Smooth muscle cell (in vitro differentiated cells): Measurements from ENCODE around the gene RBMS3. TPM values are rescaled to one million over a fixed set of nuclear protein-coding genes. Genes with fewer than 3 reads are reported as not detected.

ENCODE experiments used
- DNase-seq: peaks from one replicate; lab custom pipeline; 2025; ENCODE audit not compliant: unreplicated experiment; lab: John Stamatoyannopoulos, UW
- H2AFZ ChIP-seq: fragments of 200-600 bp; sonication (generic); 2 replicates; pipeline ENCODE4 v1.6.0; 2016; ENCODE audit warnings: antibody characterized with exemption, low read depth, mild to moderate bottlenecking
- H3F3A ChIP-seq: fragments of 200-600 bp; sonication (generic); 2 replicates; pipeline ENCODE4 v1.6.0; 2017; ENCODE audit warnings: antibody characterized with exemption, low read depth
- H3K27ac ChIP-seq: fragments of 200-600 bp; sonication (generic); 2 replicates; pipeline ENCODE4 v1.5.1; 2016; ENCODE audit warnings: low read depth, mild to moderate bottlenecking
- H3K27me3 ChIP-seq: fragments of 200-600 bp; sonication (generic); 2 replicates; pipeline ENCODE4 v1.6.1; 2016; ENCODE audit warnings: low read depth, mild to moderate bottlenecking
- H3K36me3 ChIP-seq: fragments of 200-600 bp; sonication (generic); 2 replicates; pipeline ENCODE4 v1.5.1; 2016; ENCODE audit warnings: low read depth
- H3K4me1 ChIP-seq: fragments of 200-600 bp; sonication (generic); 2 replicates; pipeline ENCODE4 v1.5.1; 2016; ENCODE audit warnings: low read depth
- H3K4me2 ChIP-seq: fragments of 200-600 bp; sonication (generic); 2 replicates; pipeline ENCODE4 v1.6.0; 2016; ENCODE audit warnings: mild to moderate bottlenecking
- H3K4me3 ChIP-seq: fragments of 200-600 bp; sonication (generic); 2 replicates; pipeline ENCODE4 v1.5.1; 2016; ENCODE audit warnings: mild to moderate bottlenecking
- H3K79me2 ChIP-seq: fragments of 200-600 bp; sonication (generic); 2 replicates; pipeline ENCODE4 v1.6.0; 2016; ENCODE audit warnings: low read depth, mild to moderate bottlenecking
- H3K9ac ChIP-seq: fragments of 200-600 bp; sonication (generic); 2 replicates; pipeline ENCODE4 v1.6.0; 2016; ENCODE audit warnings: low read depth
- H3K9me3 ChIP-seq: fragments of 200-600 bp; sonication (generic); replicated peaks from 2 replicates; pipeline ENCODE4 v1.5.1; 2016; ENCODE audit warnings: low read depth
- H4K20me1 ChIP-seq: fragments of 200-600 bp; sonication (generic); 2 replicates; pipeline ENCODE4 v1.6.0; 2016; ENCODE audit warnings: low read depth
- CTCF ChIP-seq: fragments of 200-600 bp; sonication (generic); IDR thresholded peaks from 2 replicates; pipeline ENCODE4 v1.5.1; 2017; ENCODE audit warnings: borderline replicate concordance, mild to moderate bottlenecking, antibody characterized with exemption; ENCODE audit not compliant: insufficient read depth, poor library complexity, severe bottlenecking
- WGBS: methylation state at CpG from one replicate; pipeline ENCODE4 v1.1.7; 2016; ENCODE audit warnings: low lambda C conversion rate; 5-methylcytosine and 5-hydroxymethylcytosine counted together
- polyA plus RNA-seq: library from polyadenylated mRNA; unstranded; fragments of >200 nt; fragmentation: Nextera tagmentation; extraction: Ambion mirVana; gene quantifications from 2 replicates; pipeline ENCODE4 v1.2.1, GENCODE V29; 2016
- total RNA-seq: library from RNA; depleted of rRNA; stranded (reverse); fragments of >200 nt; gene quantifications from 2 replicates; pipeline ENCODE4 v1.2.3, GENCODE V29; 2014

Gene RBMS3
- total and polyA plus RNA-seq, 2 experiments from 2014 or later, result 42.9 to 50.6 TPM

- H3K4me1 ChIP-seq, result no peaks in the 10 kb centered on the region
- TF ChIP-seq CTCF, result no peak
- DNase-seq, result no peak
- no peak overlapping the region for H3K9ac ChIP-seq
- no peaks in the 10 kb centered on the region for H3K79me2 ChIP-seq
- H2AFZ ChIP-seq, result no peak overlapping the region
- H3F3A ChIP-seq, result no peaks in the 10 kb centered on the region
- no peak overlapping the region for H3K4me2 ChIP-seq
- no peak overlapping the region for H3K4me3 ChIP-seq
- H3K36me3 ChIP-seq, result no peaks in the 10 kb centered on the region
- H3K27ac ChIP-seq, result no peak overlapping the region
- no peaks in the 10 kb centered on the region for H3K9me3 ChIP-seq
- H4K20me1 ChIP-seq, result no peaks in the 10 kb centered on the region
- 93% methylated on average over 7 of the region's 7 CpGs for WGBS
- no peaks in the 10 kb centered on the region for H3K27me3 ChIP-seq
Observed at GRCh38 chr3:29898171-29898965, 617.5 kb downstream of the RBMS3 start.

- no peaks in the 10 kb centered on the region for H3K79me2 ChIP-seq
- H3K36me3 ChIP-seq, result no peaks in the 10 kb centered on the region
- H3K27ac ChIP-seq, result no peak overlapping the region
- no peaks in the 10 kb centered on the region for H4K20me1 ChIP-seq
- H3K4me2 ChIP-seq, result no peak overlapping the region
- H3K9me3 ChIP-seq, result no peaks in the 10 kb centered on the region
- no peaks in the 10 kb centered on the region for H3K27me3 ChIP-seq
- H3K4me1 ChIP-seq, result no peaks in the 10 kb centered on the region
- 88% methylated on average over 2 of the region's 2 CpGs for WGBS
- no peak overlapping the region for H3K9ac ChIP-seq
- TF ChIP-seq CTCF, result no peak
- no peak overlapping the region for H3K4me3 ChIP-seq
- DNase-seq, result no peak
- no peak overlapping the region for H2AFZ ChIP-seq
- no peaks in the 10 kb centered on the region for H3F3A ChIP-seq
Observed at GRCh38 chr3:29899021-29899420, 618.1 kb downstream of the RBMS3 start.

- Histone ChIP-seq H3F3A (no peaks in the 10 kb centered on the region), H3K27ac (no peak overlapping the region), H3K27me3 (no peaks in the 10 kb centered on the region), H2AFZ (no peak overlapping the region), H3K79me2 (peaks cover 4% of the 10 kb centered on the region), H3K9ac (no peak overlapping the region), H3K4me1 (no peaks in the 10 kb centered on the region), H3K9me3 (no peaks in the 10 kb centered on the region), H3K4me2 (no peak overlapping the region), H3K4me3 (no peak overlapping the region), H3K36me3 (no peaks in the 10 kb centered on the region), H4K20me1 (no peaks in the 10 kb centered on the region)
- DNase-seq, result no peak
- no peak for TF ChIP-seq CTCF
- WGBS, result 93% methylated on average over 2 of the region's 2 CpGs
Observed at GRCh38 chr3:29901097-29901496, 620.2 kb downstream of the RBMS3 start.

- H3F3A ChIP-seq, result no peaks in the 10 kb centered on the region
- peaks cover 4% of the 10 kb centered on the region for H3K79me2 ChIP-seq
- no peak overlapping the region for H3K9ac ChIP-seq
- H2AFZ ChIP-seq, result no peak overlapping the region
- no peak for TF ChIP-seq CTCF
- DNase-seq, result no peak
- no peak overlapping the region for H3K4me2 ChIP-seq
- no peaks in the 10 kb centered on the region for H3K9me3 ChIP-seq
- H3K4me3 ChIP-seq, result no peak overlapping the region
- H3K4me1 ChIP-seq, result no peaks in the 10 kb centered on the region
- WGBS, result 91% methylated on average over 1 of the region's 1 CpG
- H3K27ac ChIP-seq, result no peak overlapping the region
- no peaks in the 10 kb centered on the region for H3K36me3 ChIP-seq
- H3K27me3 ChIP-seq, result no peaks in the 10 kb centered on the region
- no peaks in the 10 kb centered on the region for H4K20me1 ChIP-seq
Observed at GRCh38 chr3:29903600-29903999, 622.7 kb downstream of the RBMS3 start.
